ENCODE measurements around the gene STEAP1.

STEAP1 gene

DNA sequence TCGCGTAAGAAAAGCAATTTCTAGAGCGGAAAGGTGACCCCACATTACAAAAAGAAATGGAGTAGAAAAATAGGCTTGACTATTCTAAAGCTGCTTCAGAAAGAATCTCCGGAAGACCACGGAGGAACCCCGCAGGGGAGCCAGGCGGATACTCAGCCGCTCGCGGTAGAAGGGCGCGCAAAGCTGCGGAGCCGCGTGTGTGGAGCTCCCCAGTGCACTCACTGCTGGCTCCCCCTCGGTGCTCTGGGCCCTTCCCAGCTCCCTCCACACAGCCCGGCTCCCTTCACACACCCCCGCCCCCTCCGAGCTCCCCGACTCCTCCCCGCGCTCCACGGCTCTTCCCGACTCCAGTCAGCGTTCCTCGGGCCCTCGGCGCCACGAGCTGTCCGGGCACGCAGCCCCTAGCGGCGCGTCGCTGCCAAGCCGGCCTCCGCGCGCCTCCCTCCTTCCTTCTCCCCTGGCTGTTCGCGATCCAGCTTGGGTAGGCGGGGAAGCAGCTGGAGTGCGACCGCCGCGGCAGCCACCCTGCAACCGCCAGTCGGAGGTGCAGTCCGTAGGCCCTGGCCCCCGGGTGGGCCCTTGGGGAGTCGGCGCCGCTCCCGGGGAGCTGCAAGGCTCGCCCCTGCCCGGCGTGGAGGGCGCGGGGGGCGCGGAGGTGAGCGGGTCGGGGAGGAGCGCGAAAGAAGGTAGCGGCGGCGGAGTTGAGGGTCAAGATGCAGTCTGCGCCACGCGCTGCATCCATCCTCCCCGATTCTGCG lies 57.3 kb downstream of the STEAP1 start, which contains the start of gene STEAP2:
STEAP2 (plus strand) TSS at position 350 of the 758 bp plus-strand sequence. CDS start 13,343 bp downstream, outside the sequence.
- TF ChIP-seq, protein P1, sequence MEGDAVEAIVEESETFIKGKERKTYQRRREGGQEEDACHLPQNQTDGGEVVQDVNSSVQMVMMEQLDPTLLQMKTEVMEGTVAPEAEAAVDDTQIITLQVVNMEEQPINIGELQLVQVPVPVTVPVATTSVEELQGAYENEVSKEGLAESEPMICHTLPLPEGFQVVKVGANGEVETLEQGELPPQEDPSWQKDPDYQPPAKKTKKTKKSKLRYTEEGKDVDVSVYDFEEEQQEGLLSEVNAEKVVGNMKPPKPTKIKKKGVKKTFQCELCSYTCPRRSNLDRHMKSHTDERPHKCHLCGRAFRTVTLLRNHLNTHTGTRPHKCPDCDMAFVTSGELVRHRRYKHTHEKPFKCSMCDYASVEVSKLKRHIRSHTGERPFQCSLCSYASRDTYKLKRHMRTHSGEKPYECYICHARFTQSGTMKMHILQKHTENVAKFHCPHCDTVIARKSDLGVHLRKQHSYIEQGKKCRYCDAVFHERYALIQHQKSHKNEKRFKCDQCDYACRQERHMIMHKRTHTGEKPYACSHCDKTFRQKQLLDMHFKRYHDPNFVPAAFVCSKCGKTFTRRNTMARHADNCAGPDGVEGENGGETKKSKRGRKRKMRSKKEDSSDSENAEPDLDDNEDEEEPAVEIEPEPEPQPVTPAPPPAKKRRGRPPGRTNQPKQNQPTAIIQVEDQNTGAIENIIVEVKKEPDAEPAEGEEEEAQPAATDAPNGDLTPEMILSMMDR (IDR thresholded peaks at IDR 0.05; ENCODE audit: low read depth, low read length): peak; percentile 49
- H3K4me1 ChIP-seq: no peaks in the 10 kb centered on the region
- no peaks in the 10 kb centered on the region for H3K36me3 ChIP-seq
- peak within 1 kb of the TSS; percentile 17; the same call in 1 of the 2 replicates for H3K4me3 ChIP-seq (ENCODE audit: low read depth, low read length)
- H3K9me3 ChIP-seq: no peaks in the 10 kb centered on the region
- peak; percentile 74 for DNase-seq
- H3K27me3 ChIP-seq: peaks cover 31% of the 10 kb centered on the region

- Histone ChIP-seq H3K27me3 (peaks cover 31% of the 10 kb centered on the region), H3K4me1 (no peaks in the 10 kb centered on the region), H3K4me3 (ENCODE audit: low read depth, low read length) (0 out of 2 replicates have a peak overlapping the region, but pooled peaks have one; percentile 17), H3K9me3 (no peaks in the 10 kb centered on the region), H3K36me3 (no peaks in the 10 kb centered on the region)
- DNase-seq: no peak
- TF ChIP-seq, protein P1 (IDR thresholded peaks at IDR 0.05; ENCODE audit: low read depth, low read length): no peak
Measured at GRCh38 chr7:90212149-90212495, 57.9 kb downstream of the STEAP1 start.

- Histone ChIP-seq H3K27me3 (peaks cover 31% of the 10 kb centered on the region), H3K9me3 (no peaks in the 10 kb centered on the region), H3K4me1 (no peaks in the 10 kb centered on the region), H3K36me3 (no peaks in the 10 kb centered on the region), H3K4me3 (ENCODE audit: low read depth, low read length) (no peak overlapping the region)
- DNase-seq: no peak
- TF ChIP-seq, protein P1 (IDR thresholded peaks at IDR 0.05; ENCODE audit: low read depth, low read length): no peak
Measured at GRCh38 chr7:90213521-90213920, 59.3 kb downstream of the STEAP1 start.
